ENCODE measurements around the gene CASZ1.

- TF ChIP-seq POLR2AphosphoS5 (IDR thresholded peaks at IDR 0.05; ENCODE audit: insufficient read depth, low read depth, low read length), result no peak
- TF ChIP-seq CTCF (IDR thresholded peaks at IDR 0.05; ENCODE audit: extremely low read depth in 1 of 2, insufficient read depth in 1 of 2, low read depth in 1 of 2, low read length in 2 of 2), result no peak
- TF ChIP-seq POLR2A (IDR thresholded peaks at IDR 0.05; ENCODE audit: low read depth, low read length), result no peak
These were observed 110.5 kb downstream of the CASZ1 start for GRCh38 chr1:10685808-10686403.
